ENCODE measurements around the gene PDE4D. TPM values are rescaled to one million over a fixed set of nuclear protein-coding genes. Genes with fewer than 3 reads are reported as not detected.

PDE4D gene
- total RNA-seq, 4 donors from 2014 or later = 6.0 to 36.2 (median 10.0) TPM

DNA sequence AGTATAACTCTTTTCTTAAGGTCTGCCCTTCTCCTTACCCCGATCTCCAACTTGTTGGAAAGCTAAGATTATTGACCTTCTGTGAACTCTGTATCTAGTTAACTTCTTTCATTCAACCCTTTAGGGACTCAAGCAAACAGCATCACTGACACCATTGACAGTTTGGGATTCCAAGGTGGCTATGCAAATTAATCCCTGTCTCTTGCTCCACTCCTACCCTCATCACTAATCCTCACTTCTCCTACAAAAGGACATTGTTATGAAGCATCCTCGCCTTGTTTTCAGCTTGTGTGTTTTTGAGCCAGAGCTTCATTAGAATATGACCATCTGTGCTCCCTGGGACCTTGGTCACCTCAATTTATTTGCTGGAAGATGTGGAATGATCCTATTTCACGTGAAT, 337.9 kb downstream of the PDE4D start:
- Histone ChIP-seq H3K4me1 (no peaks in the 10 kb centered on the region), H3K4me3 (no peak overlapping the region), H3K27ac (no peak overlapping the region), H3K27me3 (no peaks in the 10 kb centered on the region), H3K9me3 (no peaks in the 10 kb centered on the region), H3K36me3 (no peaks in the 10 kb centered on the region)
- intact Hi-C loops (cut with DNase I) = no loop called here
- no peak for DNase-seq
- TF ChIP-seq POLR2A (IDR thresholded peaks at IDR 0.05) = no peak
- TF ChIP-seq, protein P1, sequence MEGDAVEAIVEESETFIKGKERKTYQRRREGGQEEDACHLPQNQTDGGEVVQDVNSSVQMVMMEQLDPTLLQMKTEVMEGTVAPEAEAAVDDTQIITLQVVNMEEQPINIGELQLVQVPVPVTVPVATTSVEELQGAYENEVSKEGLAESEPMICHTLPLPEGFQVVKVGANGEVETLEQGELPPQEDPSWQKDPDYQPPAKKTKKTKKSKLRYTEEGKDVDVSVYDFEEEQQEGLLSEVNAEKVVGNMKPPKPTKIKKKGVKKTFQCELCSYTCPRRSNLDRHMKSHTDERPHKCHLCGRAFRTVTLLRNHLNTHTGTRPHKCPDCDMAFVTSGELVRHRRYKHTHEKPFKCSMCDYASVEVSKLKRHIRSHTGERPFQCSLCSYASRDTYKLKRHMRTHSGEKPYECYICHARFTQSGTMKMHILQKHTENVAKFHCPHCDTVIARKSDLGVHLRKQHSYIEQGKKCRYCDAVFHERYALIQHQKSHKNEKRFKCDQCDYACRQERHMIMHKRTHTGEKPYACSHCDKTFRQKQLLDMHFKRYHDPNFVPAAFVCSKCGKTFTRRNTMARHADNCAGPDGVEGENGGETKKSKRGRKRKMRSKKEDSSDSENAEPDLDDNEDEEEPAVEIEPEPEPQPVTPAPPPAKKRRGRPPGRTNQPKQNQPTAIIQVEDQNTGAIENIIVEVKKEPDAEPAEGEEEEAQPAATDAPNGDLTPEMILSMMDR (IDR thresholded peaks at IDR 0.05) = no peak
- WGBS, 2 donors = 91 to 98% methylated on average over 3 of the region's 3 CpGs

DNA sequence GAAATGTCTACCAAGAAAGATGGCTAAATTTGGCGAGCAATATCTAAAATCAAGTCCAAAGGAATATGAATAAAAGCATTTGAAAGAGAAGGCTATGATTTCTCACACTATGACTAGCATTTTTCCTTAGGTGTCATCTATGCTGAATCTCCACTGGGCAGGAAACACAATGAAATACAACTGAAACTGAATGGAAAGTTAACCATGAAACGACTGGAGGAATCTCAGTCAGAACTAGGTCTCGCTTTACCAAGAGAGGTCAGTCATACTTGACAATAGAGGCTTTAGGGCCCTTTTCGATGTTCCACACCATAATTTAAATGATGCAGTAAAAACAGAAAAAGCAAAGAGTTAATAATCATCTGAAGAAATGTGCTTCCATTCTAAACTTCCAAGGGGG, 339.0 kb downstream of the PDE4D start:
- no peak overlapping the region for H3K4me3 ChIP-seq
- no peaks in the 10 kb centered on the region for H3K27me3 ChIP-seq
- DNase-seq = no peak
- no peaks in the 10 kb centered on the region for H3K9me3 ChIP-seq
- intact Hi-C loops (cut with DNase I) = no loop called here
- H3K27ac ChIP-seq = no peak overlapping the region
- TF ChIP-seq, protein P1 (IDR thresholded peaks at IDR 0.05) = no peak
- TF ChIP-seq POLR2A (IDR thresholded peaks at IDR 0.05) = no peak
- no peaks in the 10 kb centered on the region for H3K36me3 ChIP-seq
- 84 to 90% methylated on average over 4 of the region's 4 CpGs for WGBS, 2 donors
- H3K4me1 ChIP-seq = no peaks in the 10 kb centered on the region

DNA sequence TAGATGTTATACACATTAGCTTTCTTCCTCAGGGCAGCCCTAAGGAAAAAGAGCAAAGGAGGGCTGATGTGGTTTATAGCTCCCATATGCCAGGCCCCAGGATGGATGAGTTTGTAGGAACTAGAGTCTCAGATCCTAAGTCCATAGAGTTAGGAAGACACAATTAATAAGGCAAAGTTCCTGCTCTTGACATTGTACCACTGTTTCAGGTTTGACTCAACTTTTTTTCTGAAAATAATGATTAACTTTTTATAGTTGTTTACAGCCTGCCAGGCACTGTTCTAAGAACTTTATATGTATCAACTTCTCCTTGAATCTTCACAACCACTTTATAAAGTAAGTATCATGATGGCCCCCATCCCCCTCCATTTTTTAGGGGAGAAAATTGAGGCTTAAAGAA, 339.5 kb downstream of the PDE4D start:
- H3K4me1 ChIP-seq = no peaks in the 10 kb centered on the region
- no peaks in the 10 kb centered on the region for H3K9me3 ChIP-seq
- intact Hi-C loops (cut with DNase I) = no loop called here
- no peak overlapping the region for H3K4me3 ChIP-seq
- no peak for DNase-seq
- TF ChIP-seq, protein P1 (IDR thresholded peaks at IDR 0.05) = no peak
- no peak for TF ChIP-seq POLR2A (IDR thresholded peaks at IDR 0.05)
- no peak overlapping the region for H3K27ac ChIP-seq
- H3K27me3 ChIP-seq = no peaks in the 10 kb centered on the region
- H3K36me3 ChIP-seq = no peaks in the 10 kb centered on the region

DNA sequence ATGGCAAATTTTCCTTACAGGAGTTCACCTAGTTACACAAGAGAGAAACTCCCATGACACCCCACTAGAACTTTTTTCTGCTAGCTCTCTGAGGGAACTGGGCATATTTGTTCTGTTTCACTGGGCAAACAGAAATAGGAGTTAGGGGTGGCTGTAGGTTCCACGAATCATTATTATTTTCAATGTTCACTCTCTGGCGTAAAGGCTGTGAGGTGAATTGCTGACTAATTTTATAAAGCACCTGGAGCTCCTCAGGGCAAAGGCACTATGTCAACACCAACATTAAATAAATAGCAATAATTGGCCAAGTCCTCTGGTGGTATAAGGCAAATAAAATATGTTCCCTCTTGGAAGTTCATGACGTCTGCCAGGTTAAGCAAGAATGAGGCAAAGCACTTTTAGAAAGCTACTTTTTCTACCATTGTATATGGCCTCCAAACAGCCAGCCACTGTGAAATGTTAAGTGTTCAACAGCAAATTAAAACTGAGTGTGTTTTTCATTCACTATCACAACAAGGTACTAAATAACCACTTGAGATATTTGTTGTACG, 344.6 kb downstream of the PDE4D start:
- Histone ChIP-seq H3K4me1 (peaks cover under 1 to 7% (median 2%) of the 10 kb centered on the region in 3 donors), H3K36me3 (no peaks in the 10 kb centered on the region), H3K27ac (no peak overlapping the region), H3K9me3 (no peaks in the 10 kb centered on the region), H3K27me3 (no peaks in the 10 kb centered on the region), H3K4me3 (no peak overlapping the region)
- intact Hi-C loops (cut with DNase I) = no loop called here
- TF ChIP-seq, protein P1 (IDR thresholded peaks at IDR 0.05) = no peak
- no peak for TF ChIP-seq POLR2A (IDR thresholded peaks at IDR 0.05)
- 41 to 72% methylated on average over 4 of the region's 4 CpGs for WGBS, 2 donors
- no peak for DNase-seq

DNA sequence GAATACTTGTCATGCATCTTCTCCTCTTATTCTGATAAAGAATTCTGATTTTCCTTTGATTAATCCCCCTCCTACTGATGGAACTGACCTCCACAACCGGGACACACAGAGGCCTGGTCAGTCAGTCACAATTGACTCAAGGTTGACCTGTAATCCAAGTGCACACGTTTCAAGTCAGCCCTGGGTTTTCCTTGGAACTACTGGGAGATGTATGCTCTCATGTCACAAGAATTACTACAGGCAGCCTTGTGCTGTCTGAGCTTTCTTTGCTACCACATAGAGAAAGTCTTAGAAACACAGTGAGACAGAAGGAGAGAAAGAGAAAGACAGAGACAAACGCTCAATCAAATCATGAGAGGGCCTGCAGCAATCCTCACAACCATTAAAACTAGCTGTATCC, 345.8 kb downstream of the PDE4D start:
- H3K36me3 ChIP-seq = no peaks in the 10 kb centered on the region
- 71 to 94% methylated on average over 3 of the region's 3 CpGs for WGBS, 2 donors
- no peak for DNase-seq
- H3K9me3 ChIP-seq = no peaks in the 10 kb centered on the region
- no peak overlapping the region for H3K4me3 ChIP-seq
- intact Hi-C loops (cut with DNase I) = no loop called here
- peaks cover 9 to 18% (median 10%) of the 10 kb centered on the region in 3 donors for H3K4me1 ChIP-seq
- no peaks in the 10 kb centered on the region for H3K27me3 ChIP-seq
- no peak overlapping the region for H3K27ac ChIP-seq
- no peak for TF ChIP-seq POLR2A (IDR thresholded peaks at IDR 0.05)
- TF ChIP-seq, protein P1 (IDR thresholded peaks at IDR 0.05) = no peak

All from esophagus squamous epithelium (tissue), 5 donors.